ENCODE measurements around the gene LPAR1.

LPAR1 gene

DNA sequence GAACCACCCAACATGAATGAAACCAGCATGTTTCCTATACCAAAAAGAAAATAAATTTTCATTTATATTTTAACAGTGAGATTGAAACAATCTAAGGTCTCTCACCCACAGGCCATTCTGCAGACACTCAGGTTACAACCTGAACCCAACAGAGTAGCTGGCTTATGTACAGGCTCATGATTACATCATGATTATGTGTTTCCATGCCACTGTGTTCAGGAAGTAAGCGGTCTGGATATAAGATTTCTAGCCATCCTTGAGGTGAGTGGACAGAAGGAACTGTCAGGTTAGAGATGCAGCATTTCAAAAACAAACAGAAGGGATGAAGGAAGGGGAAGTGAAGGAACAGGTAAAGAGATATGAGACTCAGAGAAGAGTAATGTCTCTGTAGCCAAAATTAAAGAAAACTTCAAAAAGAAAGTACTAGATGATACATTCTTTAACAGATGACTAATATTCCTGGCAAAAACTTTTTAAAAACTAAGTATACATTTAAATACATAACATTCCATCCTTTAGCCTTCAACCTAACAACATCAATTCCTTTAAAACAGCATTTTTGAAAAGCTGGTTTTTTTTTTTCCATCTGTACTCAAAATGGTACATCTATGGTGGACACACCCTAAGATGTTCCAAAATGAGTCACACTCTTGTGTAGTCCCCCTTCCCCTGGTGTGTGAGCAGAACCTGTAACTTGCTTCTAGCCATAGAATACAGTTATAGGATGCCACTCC lies 119.8 kb downstream of the LPAR1 start:
- DNase-seq (ENCODE audit: low read depth in 2 of 2): no peak

GRCh38 chr9:110916403-110916802 lies 121.9 kb downstream of the LPAR1 start:
- no peak for DNase-seq (ENCODE audit: low read depth in 2 of 2)

GRCh38 chr9:110912419-110913291 lies 125.6 kb downstream of the LPAR1 start:
- DNase-seq (ENCODE audit: low read depth in 2 of 2): no peak

DNA sequence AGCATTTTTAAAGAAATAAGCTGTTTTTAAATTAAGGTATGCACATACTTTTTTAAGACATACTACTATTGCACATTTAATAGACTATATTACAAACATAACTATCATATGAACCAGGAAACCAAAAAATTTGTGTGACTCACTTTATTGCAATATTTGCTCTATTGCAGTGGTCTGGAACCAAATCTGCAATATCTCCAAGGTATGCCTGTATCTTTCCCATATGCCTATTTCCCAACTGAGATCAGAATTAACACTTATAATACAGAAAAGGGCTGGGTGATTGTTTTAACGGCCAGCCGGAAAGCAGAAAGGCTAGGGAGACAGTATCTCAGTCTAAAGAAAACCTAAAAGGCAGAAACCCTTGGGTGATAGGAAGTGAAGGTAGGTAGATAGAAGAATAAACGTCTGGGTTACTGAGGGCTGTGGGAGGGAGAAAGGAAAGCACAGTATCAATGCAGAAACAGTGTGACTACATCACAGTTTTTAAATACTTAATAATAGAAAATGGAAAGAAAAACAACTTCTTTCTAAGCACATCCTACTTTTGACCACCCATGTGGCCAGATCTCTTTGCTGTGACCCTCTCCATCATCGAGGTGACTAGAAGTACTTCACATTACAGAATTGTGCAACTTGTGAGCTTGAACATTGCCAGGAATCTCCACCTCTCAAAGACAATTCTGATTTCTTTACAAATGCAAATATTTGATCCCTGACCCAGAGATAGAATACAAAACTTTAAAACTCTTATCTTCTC lies 126.4 kb downstream of the LPAR1 start:
- DNase-seq (ENCODE audit: low read depth in 2 of 2): no peak

- no peak for DNase-seq (ENCODE audit: low read depth in 2 of 2)
These were observed 129.4 kb downstream of the LPAR1 start for GRCh38 chr9:110908894-110909293.

- DNase-seq (ENCODE audit: low read depth in 2 of 2): no peak
These were observed 137.4 kb downstream of the LPAR1 start for GRCh38 chr9:110900917-110901316.

- DNase-seq (ENCODE audit: low read depth in 2 of 2): no peak
These were observed 137.8 kb downstream of the LPAR1 start for GRCh38 chr9:110900456-110900855.

- DNase-seq (ENCODE audit: low read depth in 2 of 2): no peak
These were observed 139.4 kb downstream of the LPAR1 start for GRCh38 chr9:110898866-110899265.

DNA sequence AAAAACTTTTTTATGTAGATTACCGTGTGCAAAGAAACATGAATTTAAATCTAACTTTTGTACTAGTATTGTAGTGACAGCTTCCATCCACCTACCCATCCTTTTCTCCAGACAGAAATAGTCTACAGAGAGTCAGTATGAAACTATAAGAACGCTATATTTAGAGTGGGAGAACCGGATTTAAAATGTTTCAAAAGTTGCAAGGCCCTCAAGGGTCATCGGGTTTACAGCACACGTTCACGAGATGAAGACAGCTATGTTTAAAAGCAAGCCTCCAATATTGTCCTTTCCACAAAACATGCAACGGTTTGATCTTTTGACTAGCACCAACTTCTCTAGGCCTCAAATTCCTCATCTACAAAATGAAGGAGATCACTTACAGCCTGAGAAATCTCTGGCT lies 139.9 kb downstream of the LPAR1 start:
- DNase-seq (ENCODE audit: low read depth in 2 of 2): no peak

DNA sequence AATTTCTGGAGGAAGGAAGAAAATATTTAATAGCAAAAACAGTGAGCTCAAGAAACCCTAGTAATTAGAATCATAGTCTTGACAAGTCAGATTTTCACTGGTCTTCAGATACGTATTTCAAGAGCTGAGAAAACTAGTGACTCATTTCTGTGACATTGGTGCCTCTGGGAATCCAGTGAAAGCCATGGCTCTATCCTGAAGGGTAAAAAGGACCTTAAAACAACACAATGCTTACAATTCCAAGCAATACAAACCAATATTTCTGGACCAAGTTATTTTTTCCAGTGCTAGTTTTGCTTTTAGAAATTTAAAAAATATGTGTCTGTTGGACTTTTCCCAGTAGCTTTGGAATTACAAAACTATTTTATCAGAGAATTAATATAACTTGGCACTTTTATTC lies 140.3 kb downstream of the LPAR1 start:
- no peak for DNase-seq (ENCODE audit: low read depth in 2 of 2)

DNA sequence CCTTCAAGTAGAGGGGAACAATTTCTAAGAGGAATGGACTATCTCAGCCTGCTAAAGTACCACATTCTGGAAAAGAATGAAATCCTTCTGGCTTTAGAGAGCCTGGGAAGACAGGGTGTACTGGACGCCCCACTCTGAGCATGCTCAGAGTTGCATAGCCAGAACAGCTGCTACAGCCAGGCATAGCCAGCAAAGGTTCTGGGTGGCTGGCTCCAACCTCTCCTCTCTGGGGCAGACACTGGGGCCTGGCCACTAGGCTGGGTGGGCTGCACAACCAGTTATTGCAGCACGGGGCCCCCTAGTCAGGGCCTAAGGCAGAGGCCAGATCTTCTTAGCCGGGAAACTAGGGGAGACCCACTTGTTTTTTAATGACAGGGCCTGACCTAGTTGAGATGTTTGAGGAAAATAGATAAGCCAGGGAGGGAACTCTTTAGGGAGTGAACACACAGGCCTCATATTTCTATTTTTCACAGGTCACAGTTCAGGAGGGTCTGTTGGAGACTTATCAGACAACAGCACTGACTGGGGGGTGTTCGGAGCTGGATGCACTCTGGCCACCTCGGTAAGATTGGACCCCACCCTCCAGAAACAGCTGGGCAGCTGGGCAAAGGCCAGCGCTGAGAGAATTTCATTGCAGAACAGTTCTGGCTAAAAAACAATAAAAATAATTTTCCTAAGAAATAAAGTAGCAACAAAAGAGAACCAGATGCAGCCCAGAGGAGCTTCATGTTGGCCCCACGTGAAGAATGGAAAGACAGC lies 142.9 kb downstream of the LPAR1 start:
- DNase-seq (ENCODE audit: low read depth in 2 of 2): no peak

DNA sequence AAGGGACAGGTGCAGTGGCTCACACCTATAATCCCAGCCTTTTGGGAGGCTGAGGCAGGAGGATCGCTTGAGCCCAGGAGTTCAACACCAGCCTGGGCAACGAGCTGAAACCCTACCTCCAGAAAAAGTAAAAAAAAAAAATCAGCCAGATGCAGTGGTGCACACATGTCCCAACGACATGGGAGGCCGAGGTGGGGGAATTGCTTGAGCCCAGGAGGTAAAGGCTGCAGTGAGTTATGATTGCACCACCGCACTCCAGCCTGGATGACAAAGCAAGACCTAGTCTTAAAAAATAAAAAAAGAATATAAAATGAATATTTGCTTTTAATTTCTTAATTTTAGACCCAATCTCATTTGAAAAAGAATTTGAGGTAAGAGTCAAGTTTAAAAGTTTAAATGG lies 143.5 kb downstream of the LPAR1 start:
- no peak for DNase-seq (ENCODE audit: low read depth in 2 of 2)

DNA sequence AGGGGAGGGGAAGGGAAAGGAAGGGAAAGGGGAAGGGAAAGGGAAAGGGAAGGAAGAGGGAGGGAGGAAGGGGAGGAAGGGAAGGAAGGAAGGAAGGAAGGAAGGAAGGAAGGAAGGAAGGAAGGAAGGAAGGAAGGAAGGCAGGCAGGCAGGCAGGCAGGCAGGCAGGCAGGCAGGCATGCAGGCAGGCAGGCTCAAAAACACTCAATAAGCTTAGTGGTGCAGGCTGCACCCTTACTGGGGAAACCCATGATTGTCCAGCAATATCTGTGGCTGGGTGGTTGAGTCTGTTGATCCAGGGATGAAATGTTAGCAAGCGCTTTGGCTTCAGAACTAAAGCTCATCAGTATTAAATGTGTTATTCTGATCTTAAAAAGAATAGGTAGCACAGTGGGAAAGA lies 145.6 kb downstream of the LPAR1 start:
- DNase-seq (ENCODE audit: low read depth in 2 of 2): no peak

DNA sequence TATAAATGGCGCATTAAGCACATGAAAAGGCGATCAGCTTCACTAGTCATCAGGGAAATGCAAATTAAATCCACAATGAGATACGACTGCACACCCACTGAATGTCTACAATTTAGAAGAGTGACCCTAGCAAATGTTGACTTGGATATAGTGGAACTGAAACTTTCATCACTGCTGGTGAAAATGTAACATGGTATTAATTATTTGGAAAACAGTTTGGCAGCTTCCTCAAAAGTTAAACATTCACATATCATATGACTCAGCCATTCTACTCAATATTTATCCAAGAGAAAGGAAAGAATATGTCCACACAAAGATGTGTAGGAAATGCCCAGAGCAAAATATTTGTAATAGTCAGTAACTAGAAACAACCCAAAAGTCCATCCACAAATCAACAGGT lies 146.5 kb downstream of the LPAR1 start:
- no peak for DNase-seq (ENCODE audit: low read depth in 2 of 2)

DNA sequence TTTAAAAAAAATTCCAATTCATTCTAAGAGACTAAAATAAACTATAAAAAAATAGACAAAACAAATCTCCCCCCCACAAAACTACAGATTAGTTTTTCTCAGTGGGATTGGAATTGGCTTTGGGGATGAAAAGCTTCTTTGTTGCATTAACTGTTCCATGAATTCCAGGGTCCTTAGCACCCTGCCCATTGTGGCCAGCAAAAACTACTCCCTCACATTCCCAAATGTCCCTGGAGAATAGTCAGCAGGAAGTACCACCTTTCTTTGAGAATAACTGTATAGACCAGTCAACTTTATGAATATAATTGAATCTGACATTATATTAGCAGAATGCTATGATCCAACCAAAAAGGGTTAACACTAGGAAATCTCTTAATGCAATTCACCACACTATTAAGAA lies 147.9 kb downstream of the LPAR1 start:
- no peak for DNase-seq (ENCODE audit: low read depth in 2 of 2)

- DNase-seq (ENCODE audit: low read depth in 2 of 2): no peak
These were observed 151.0 kb downstream of the LPAR1 start for GRCh38 chr9:110887276-110887675.

DNA sequence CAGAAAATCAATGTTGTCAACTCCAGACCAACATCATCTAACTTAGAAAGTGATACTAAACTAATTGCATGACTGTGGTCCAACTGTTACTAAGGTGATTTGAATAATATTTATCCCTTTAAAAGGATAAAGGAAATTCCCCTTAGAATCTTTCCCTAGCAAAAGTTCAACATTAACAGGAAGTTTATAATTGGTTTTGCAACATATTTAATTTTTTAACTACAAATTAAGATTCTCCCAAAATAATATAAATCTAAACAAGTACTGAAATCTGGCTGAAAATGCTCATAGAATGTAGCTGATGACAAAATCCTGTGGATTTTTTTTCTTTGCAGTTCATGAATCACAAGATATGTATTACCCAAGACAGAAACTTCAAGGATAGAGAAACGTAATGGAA lies 151.4 kb downstream of the LPAR1 start:
- DNase-seq (ENCODE audit: low read depth in 2 of 2): no peak

GRCh38 chr9:110880189-110880588 lies 158.1 kb downstream of the LPAR1 start:
- no peak for DNase-seq (ENCODE audit: low read depth in 2 of 2)

DNA sequence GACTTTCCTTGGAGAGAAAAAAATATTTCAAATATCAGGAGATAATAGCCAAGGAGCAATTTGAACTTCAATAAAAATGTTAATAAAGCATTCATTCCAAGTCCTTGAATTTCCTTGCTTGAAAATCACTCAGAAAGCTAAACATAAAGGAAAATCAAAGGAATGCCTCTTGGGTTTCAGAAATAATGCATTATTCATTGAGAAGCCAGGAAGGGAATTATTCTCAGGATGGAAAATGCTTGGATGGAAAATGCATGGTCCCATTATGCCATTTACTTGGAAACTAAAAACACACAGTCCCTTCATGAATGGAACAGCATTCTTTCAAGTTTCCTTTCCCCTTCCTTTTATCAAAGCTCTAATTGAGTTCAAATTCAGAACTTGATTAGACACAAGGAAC lies 160.9 kb downstream of the LPAR1 start:
- no peak for DNase-seq (ENCODE audit: low read depth in 2 of 2)

DNA sequence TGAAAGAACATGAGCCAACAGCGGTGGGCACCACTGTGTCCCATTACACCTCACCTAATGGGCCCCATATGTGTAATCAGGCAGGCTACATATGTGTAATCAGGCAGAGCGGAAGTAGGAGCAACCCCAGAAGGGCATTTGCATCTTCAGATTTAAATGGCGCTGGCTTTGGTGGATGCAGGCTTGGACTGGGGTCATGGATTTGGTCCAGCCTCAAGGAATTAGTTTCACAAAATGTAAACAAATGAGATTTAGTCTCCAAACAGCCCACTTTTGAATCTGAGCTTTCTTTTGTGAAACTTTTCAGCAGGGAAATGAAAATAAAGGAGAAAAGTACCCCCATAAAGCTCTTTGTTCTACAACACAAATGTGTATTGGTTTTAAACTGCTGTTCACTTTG lies 161.3 kb downstream of the LPAR1 start:
- DNase-seq (ENCODE audit: low read depth in 2 of 2): no peak

GRCh38 chr9:110874963-110875674 lies 163.2 kb downstream of the LPAR1 start:
- DNase-seq (ENCODE audit: low read depth in 2 of 2): no peak
